Measurements from ENCODE around the gene ACKR3. TPM values are rescaled to one million over a fixed set of nuclear protein-coding genes. Genes with fewer than 3 reads are reported as not detected.

The ACKR3 gene
- total RNA-seq, 1 experiment from 2014 or later: 19.6 TPM

- H3K79me2 ChIP-seq (ENCODE audit: low read depth): no peaks in the 10 kb centered on the region
- no peaks in the 10 kb centered on the region for H3K4me1 ChIP-seq (replicated peaks; ENCODE audit: insufficient read depth)
- H4K20me1 ChIP-seq (ENCODE audit: insufficient read depth): no peaks in the 10 kb centered on the region
- H3K9me2 ChIP-seq (ENCODE audit: insufficient read depth): no peaks in the 10 kb centered on the region
- ChIA-PET CTCF (interaction anchor here (0.5 kb wide), 1 partner anchor 829 kb away, joined by 3 read pairs; no protein-coding TSS in a partner anchor), POLR2A (ENCODE audit: unreplicated experiment) (no interaction called here)
- BruUV-seq (replicated peaks): no TSS peak
- peaks cover 57% of the 10 kb centered on the region; the same call in 1 of the 2 replicates for H3K27me3 ChIP-seq (ENCODE audit: insufficient read depth, low read depth)
- H3F3A ChIP-seq (ENCODE audit: insufficient read depth, low read depth): peaks cover 9% of the 10 kb centered on the region
- H3K27ac ChIP-seq: no peak overlapping the region
- no peak overlapping the region for H3K4me3 ChIP-seq
- DNase-seq: no peak
- no peak overlapping the region for H3K4me2 ChIP-seq
- no peaks in the 10 kb centered on the region for H3K36me3 ChIP-seq (ENCODE audit: low read depth)
- H3K9me3 ChIP-seq (ENCODE audit: insufficient read depth, low read depth): no peaks in the 10 kb centered on the region
- no peak overlapping the region for H2AFZ ChIP-seq
- intact Hi-C loops (cut with micrococcal nuclease; ENCODE audit: unreplicated experiment): no loop called here
- TF ChIP-seq CTCF (conservative IDR thresholded peaks at IDR 0.05): no peak
- TF ChIP-seq EZH2 (IDR thresholded peaks at IDR 0.05; ENCODE audit: low read depth): no peak
Observed at GRCh38 chr2:236592821-236593220, 23.2 kb downstream of the ACKR3 start.

DNA sequence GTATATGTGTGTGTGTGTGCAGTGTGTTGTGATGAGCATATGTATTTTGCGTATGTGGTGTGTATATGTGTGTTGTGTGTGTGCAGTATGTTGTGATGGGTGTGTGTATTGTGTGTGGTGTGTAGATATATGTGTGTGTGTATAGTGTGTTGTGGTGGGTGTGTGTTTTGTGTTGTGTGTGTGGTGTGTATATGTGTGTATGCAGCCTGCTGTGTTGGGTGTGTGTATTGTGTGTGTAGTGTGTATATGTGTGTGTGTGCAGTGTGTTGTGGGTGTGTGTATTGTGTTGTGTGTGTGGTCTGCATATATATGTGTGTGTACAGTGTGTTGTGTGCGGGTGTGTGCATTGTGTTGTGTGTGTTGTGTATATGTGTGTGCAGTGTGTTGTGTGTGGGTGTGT, 23.9 kb downstream of the ACKR3 start:
- Histone ChIP-seq H3F3A (ENCODE audit: insufficient read depth, low read depth) (peaks cover 9% of the 10 kb centered on the region), H3K79me2 (ENCODE audit: low read depth) (no peaks in the 10 kb centered on the region), H2AFZ (no peak overlapping the region), H3K27me3 (ENCODE audit: insufficient read depth, low read depth) (peaks cover 50% of the 10 kb centered on the region; the same call in 1 of the 2 replicates), H3K4me1 (replicated peaks; ENCODE audit: insufficient read depth) (no peaks in the 10 kb centered on the region), H3K9me3 (ENCODE audit: insufficient read depth, low read depth) (no peaks in the 10 kb centered on the region), H3K36me3 (ENCODE audit: low read depth) (no peaks in the 10 kb centered on the region), H3K4me2 (no peak overlapping the region), H3K27ac (no peak overlapping the region), H3K4me3 (no peak overlapping the region), H3K9me2 (ENCODE audit: insufficient read depth) (no peaks in the 10 kb centered on the region), H4K20me1 (ENCODE audit: insufficient read depth) (no peaks in the 10 kb centered on the region)
- DNase-seq: no peak
- no TSS peak for BruUV-seq (replicated peaks)
- intact Hi-C loops (cut with micrococcal nuclease; ENCODE audit: unreplicated experiment): no loop called here
- TF ChIP-seq CTCF (conservative IDR thresholded peaks at IDR 0.05): no peak
- no peak for TF ChIP-seq EZH2 (IDR thresholded peaks at IDR 0.05; ENCODE audit: low read depth)
- ChIA-PET POLR2A (ENCODE audit: unreplicated experiment) (no interaction called here), CTCF (no interaction called here)

GRCh38 chr2:236593956-236594355, 24.3 kb downstream of the ACKR3 start:
- ChIA-PET CTCF (no interaction called here), POLR2A (ENCODE audit: unreplicated experiment) (no interaction called here)
- intact Hi-C loops (cut with micrococcal nuclease; ENCODE audit: unreplicated experiment): no loop called here
- BruUV-seq (replicated peaks): no TSS peak
- no peak overlapping the region for H2AFZ ChIP-seq
- peaks cover 46% of the 10 kb centered on the region; the same call in 1 of the 2 replicates for H3K27me3 ChIP-seq (ENCODE audit: insufficient read depth, low read depth)
- TF ChIP-seq EZH2 (IDR thresholded peaks at IDR 0.05; ENCODE audit: low read depth): no peak
- TF ChIP-seq CTCF (conservative IDR thresholded peaks at IDR 0.05): no peak
- no peak overlapping the region for H3K4me2 ChIP-seq
- H3K27ac ChIP-seq: no peak overlapping the region
- H3K79me2 ChIP-seq (ENCODE audit: low read depth): no peaks in the 10 kb centered on the region
- H4K20me1 ChIP-seq (ENCODE audit: insufficient read depth): no peaks in the 10 kb centered on the region
- H3K36me3 ChIP-seq (ENCODE audit: low read depth): no peaks in the 10 kb centered on the region
- no peaks in the 10 kb centered on the region for H3K9me3 ChIP-seq (ENCODE audit: insufficient read depth, low read depth)
- H3K9me2 ChIP-seq (ENCODE audit: insufficient read depth): no peaks in the 10 kb centered on the region
- no peaks in the 10 kb centered on the region for H3K4me1 ChIP-seq (replicated peaks; ENCODE audit: insufficient read depth)
- H3K4me3 ChIP-seq: no peak overlapping the region
- peaks cover 9% of the 10 kb centered on the region for H3F3A ChIP-seq (ENCODE audit: insufficient read depth, low read depth)
- no peak for DNase-seq
